H9 (cell line): Measurements from ENCODE around the gene KCNIP3. TPM values are rescaled to one million over a fixed set of nuclear protein-coding genes. Genes with fewer than 3 reads are reported as not detected.

Experiments used
- DNase-seq: peaks from one replicate; pipeline ENCODE4 v3.0.0-alpha.2; 2017
- H2AFZ ChIP-seq: one replicate; pipeline ENCODE4 v1.6.1; 2013; ENCODE audit warnings: mild to moderate bottlenecking, low read length, control low read depth, moderate library complexity
- H2AK5ac ChIP-seq: 2 replicates; pipeline ENCODE4 v1.6.1; 2013; ENCODE audit warnings: low read length, control low read depth, mixed read lengths; ENCODE audit not compliant: insufficient read length
- H2BK120ac ChIP-seq: one replicate; pipeline ENCODE4 v1.6.1; 2013; ENCODE audit warnings: low read depth, mild to moderate bottlenecking, low read length, control low read depth, inconsistent platforms; ENCODE audit not compliant: poor library complexity, severe bottlenecking
- H2BK12ac ChIP-seq: 2 replicates; pipeline ENCODE4 v1.6.1; 2013; ENCODE audit warnings: low read length, control low read depth, mixed read lengths, low read depth; ENCODE audit not compliant: insufficient read length
- H2BK15ac ChIP-seq: 2 replicates; pipeline ENCODE4 v1.6.1; 2013; ENCODE audit warnings: low read depth, low read length, control low read depth
- H2BK20ac ChIP-seq: one replicate; pipeline ENCODE4 v1.6.1; 2013; ENCODE audit warnings: low read depth, mild to moderate bottlenecking, low read length, control low read depth, inconsistent platforms; ENCODE audit not compliant: poor library complexity, severe bottlenecking
- H2BK5ac ChIP-seq: 2 replicates; pipeline ENCODE4 v1.6.1; 2013; ENCODE audit warnings: low read length, control low read depth, mixed read lengths; ENCODE audit not compliant: insufficient read length
- H3K14ac ChIP-seq: 2 replicates; pipeline ENCODE4 v1.6.1; 2013; ENCODE audit warnings: low read length, control low read depth; ENCODE audit not compliant: insufficient read depth
- H3K18ac ChIP-seq: 2 replicates; pipeline ENCODE4 v1.6.1; 2013; ENCODE audit warnings: low read depth, mild to moderate bottlenecking, mixed read lengths, low read length, control low read depth; ENCODE audit not compliant: insufficient read length
- H3K23ac ChIP-seq: 2 replicates; pipeline ENCODE4 v1.6.1; 2013; ENCODE audit warnings: low read length, control low read depth, mixed read lengths, low read depth; ENCODE audit not compliant: insufficient read length
- H3K23me2 ChIP-seq: 2 replicates; pipeline ENCODE4 v1.6.1; 2013; ENCODE audit warnings: low read depth, mild to moderate bottlenecking, mixed read lengths, low read length, control low read depth; ENCODE audit not compliant: insufficient read length, poor library complexity, severe bottlenecking
- H3K27ac ChIP-seq: 2 replicates; pipeline ENCODE4 v1.5.1; 2013; ENCODE audit warnings: low read length, control low read depth, mixed read lengths, low read depth; ENCODE audit not compliant: insufficient read length
- H3K27me3 ChIP-seq: 2 replicates; pipeline ENCODE4 v1.6.1; 2013; ENCODE audit warnings: low read length, control low read depth, inconsistent platforms; ENCODE audit not compliant: insufficient read depth
- H3K4ac ChIP-seq: 2 replicates; pipeline ENCODE4 v1.6.1; 2013; ENCODE audit warnings: low read depth, mild to moderate bottlenecking, control low read depth, inconsistent platforms, low read length, moderate library complexity
- H3K4me1 ChIP-seq: 2 replicates; pipeline ENCODE4 v1.6.1; 2013; ENCODE audit warnings: low read length, control low read depth, inconsistent platforms; ENCODE audit not compliant: insufficient read depth
- H3K4me2 ChIP-seq: 2 replicates; pipeline ENCODE4 v1.6.1; 2013; ENCODE audit warnings: low read length, control low read depth, mixed read lengths; ENCODE audit not compliant: insufficient read length, insufficient read depth
- H3K56ac ChIP-seq: 2 replicates; pipeline ENCODE4 v1.6.1; 2013; ENCODE audit warnings: low read depth, mild to moderate bottlenecking, mixed read lengths, low read length, control low read depth; ENCODE audit not compliant: insufficient read length
- H3K79me1 ChIP-seq: 2 replicates; pipeline ENCODE4 v1.6.1; 2013; ENCODE audit warnings: low read depth, mild to moderate bottlenecking, moderate library complexity, low read length, control low read depth, inconsistent platforms; ENCODE audit not compliant: insufficient read depth, poor library complexity, severe bottlenecking
- H3K79me2 ChIP-seq: 2 replicates; pipeline ENCODE4 v1.6.1; 2013; ENCODE audit warnings: low read length, control low read depth, inconsistent platforms; ENCODE audit not compliant: insufficient read depth
- H3K9ac ChIP-seq: 2 replicates; pipeline ENCODE4 v1.6.1; 2013; ENCODE audit warnings: low read length, control low read depth, mixed read lengths; ENCODE audit not compliant: insufficient read length; ENCODE audit errors: extremely low read depth
- H3K9me3 ChIP-seq: one replicate; pipeline ENCODE4 v1.6.1; 2013; ENCODE audit warnings: low read depth, low read length, inconsistent platforms; ENCODE audit not compliant: control insufficient read depth
- H3T11ph ChIP-seq: one replicate; pipeline ENCODE4 v1.6.1; 2013; ENCODE audit warnings: mild to moderate bottlenecking, low read length, control low read depth, inconsistent platforms
- H4K20me1 ChIP-seq: one replicate; pipeline ENCODE4 v1.6.1; 2013; ENCODE audit not compliant: control insufficient read depth, insufficient read length, insufficient read depth
- H4K5ac ChIP-seq: 2 replicates; pipeline ENCODE4 v1.6.1; 2013; ENCODE audit warnings: low read depth, mild to moderate bottlenecking, mixed read lengths, low read length, control low read depth; ENCODE audit not compliant: insufficient read length
- H4K8ac ChIP-seq: replicated peaks from 2 replicates; pipeline ENCODE4 v1.6.1; 2013; ENCODE audit warnings: low read length, control low read depth, mixed read lengths, low read depth; ENCODE audit not compliant: insufficient read length
- H4K91ac ChIP-seq: 2 replicates; pipeline ENCODE4 v1.6.1; 2013; ENCODE audit warnings: low read depth, mild to moderate bottlenecking, moderate library complexity, mixed read lengths, low read length, control low read depth; ENCODE audit not compliant: insufficient read length
- H3K27ac Mint-ChIP-seq, 3 experiments: 2 replicates in 2 of 3; 3 replicates in 1 of 3; pipeline ENCODE4 v1.8.0; 2020 to 2021; ENCODE audit warnings: mixed read lengths in 3 of 3, mild to moderate bottlenecking in 1 of 3, moderate library complexity in 1 of 3
- H3K27me3 Mint-ChIP-seq: 2 replicates; pipeline ENCODE4 v1.8.0; 2021; ENCODE audit warnings: low read depth, mild to moderate bottlenecking, moderate library complexity, mixed read lengths
- H3K36me3 Mint-ChIP-seq, 3 experiments: 2 replicates in 2 of 3; 3 replicates in 1 of 3; pipeline ENCODE4 v1.8.0; 2020 to 2021; ENCODE audit warnings: low read depth in 3 of 3, mixed read lengths in 3 of 3; ENCODE audit not compliant: insufficient read depth in 1 of 3
- H3K4me1 Mint-ChIP-seq, 2 experiments: 2 replicates each; pipeline ENCODE4 v1.8.0; 2020; ENCODE audit warnings: mixed read lengths in 2 of 2
- H3K4me3 Mint-ChIP-seq, 2 experiments: 2 replicates in 1 of 2; 3 replicates in 1 of 2; pipeline ENCODE4 v1.8.0; 2020 to 2021; ENCODE audit warnings: mild to moderate bottlenecking in 2 of 2, mixed read lengths in 2 of 2, moderate library complexity in 1 of 2
- H3K9me3 Mint-ChIP-seq, 2 experiments: 2 replicates in 1 of 2; 3 replicates in 1 of 2; pipeline ENCODE4 v1.8.0; 2020; ENCODE audit warnings: mild to moderate bottlenecking in 2 of 2, mixed read lengths in 2 of 2, moderate library complexity in 1 of 2
- WGBS: extraction: QIAGEN DNeasy Blood & Tissue Kit; methylation state at CpG from one replicate; pipeline ENCODE4 v1.1.7; 2013; ENCODE audit warnings: missing lambda C conversion rate, low lambda C conversion rate, mixed read lengths; ENCODE audit not compliant: insufficient read length; ENCODE audit errors: extremely low coverage; 5-methylcytosine and 5-hydroxymethylcytosine counted together
- total RNA-seq: library from RNA; stranded (reverse); gene quantifications from 2 replicates; pipeline ENCODE4 v1.2.1, GENCODE V29; 2021
- TF ChIP-seq, protein P1 (sequence below): fragments of 200-600 bp; sonication (generic); conservative IDR thresholded peaks from 3 replicates; pipeline ENCODE4 v1.8.0; 2021; ENCODE audit warnings: antibody characterized with exemption, mild to moderate bottlenecking

KCNIP3 gene
- total RNA-seq, 1 experiment from 2014 or later: 1.5 TPM

DNA sequence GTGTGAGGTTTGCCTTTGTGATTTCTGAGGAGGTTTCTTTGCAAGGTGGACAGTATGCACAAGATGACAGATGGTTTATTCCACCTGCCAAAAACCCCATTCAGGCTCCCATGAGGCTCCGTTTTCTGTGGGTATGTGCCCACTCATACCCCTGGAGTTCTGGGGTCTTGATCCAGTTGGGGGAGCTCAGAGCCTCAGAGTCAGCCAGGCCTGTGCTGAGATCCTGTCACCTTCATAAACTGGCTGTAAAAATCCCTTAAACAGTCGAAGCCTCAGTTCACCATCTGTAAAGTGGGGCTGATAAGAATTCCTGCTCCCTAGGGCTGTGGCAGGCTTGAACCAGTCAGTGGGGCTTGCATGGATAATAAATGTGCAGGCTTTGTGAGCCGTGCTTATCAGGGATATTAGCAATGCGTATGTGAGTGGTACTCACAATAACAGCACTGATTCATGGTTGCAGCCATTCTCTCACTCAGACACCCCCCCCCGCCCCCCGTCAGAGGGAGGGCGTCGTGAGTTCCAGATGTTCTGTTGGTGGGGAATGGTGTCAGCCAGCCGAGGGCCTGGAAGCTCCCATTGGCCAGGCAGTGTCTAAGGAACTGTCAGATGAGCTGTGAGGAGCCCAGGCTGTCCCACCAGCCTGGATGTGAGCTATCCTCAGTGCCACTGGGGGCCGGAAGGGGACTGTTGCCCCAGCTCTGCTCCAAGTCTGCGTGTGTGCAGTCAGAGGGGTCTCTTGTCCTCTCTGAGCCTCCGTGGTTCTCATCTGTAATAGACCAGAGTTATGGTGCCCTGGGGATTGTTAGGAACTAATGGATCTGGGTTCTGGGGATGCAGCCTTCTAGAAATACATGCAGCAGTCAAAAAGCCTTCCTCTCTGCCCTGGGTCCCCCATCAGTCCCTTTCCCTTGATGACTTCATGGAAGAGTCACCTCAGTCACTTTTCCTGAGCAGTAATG lies 51.7 kb downstream of the KCNIP3 start:
- H2BK20ac ChIP-seq: no peak overlapping the region
- H4K91ac ChIP-seq: no peak overlapping the region
- peaks cover 16% of the 10 kb centered on the region; the same call in 1 of the 2 replicates for H3K27me3 ChIP-seq
- TF ChIP-seq, protein P1, sequence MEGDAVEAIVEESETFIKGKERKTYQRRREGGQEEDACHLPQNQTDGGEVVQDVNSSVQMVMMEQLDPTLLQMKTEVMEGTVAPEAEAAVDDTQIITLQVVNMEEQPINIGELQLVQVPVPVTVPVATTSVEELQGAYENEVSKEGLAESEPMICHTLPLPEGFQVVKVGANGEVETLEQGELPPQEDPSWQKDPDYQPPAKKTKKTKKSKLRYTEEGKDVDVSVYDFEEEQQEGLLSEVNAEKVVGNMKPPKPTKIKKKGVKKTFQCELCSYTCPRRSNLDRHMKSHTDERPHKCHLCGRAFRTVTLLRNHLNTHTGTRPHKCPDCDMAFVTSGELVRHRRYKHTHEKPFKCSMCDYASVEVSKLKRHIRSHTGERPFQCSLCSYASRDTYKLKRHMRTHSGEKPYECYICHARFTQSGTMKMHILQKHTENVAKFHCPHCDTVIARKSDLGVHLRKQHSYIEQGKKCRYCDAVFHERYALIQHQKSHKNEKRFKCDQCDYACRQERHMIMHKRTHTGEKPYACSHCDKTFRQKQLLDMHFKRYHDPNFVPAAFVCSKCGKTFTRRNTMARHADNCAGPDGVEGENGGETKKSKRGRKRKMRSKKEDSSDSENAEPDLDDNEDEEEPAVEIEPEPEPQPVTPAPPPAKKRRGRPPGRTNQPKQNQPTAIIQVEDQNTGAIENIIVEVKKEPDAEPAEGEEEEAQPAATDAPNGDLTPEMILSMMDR: no peak
- no peak overlapping the region for H3K27ac ChIP-seq
- no peaks in the 10 kb centered on the region for H3K4me1 Mint-ChIP-seq
- H3K18ac ChIP-seq: no peak overlapping the region
- H3K79me1 ChIP-seq: no peaks in the 10 kb centered on the region
- no peak overlapping the region for H3K4me3 Mint-ChIP-seq
- no peak overlapping the region for H2BK15ac ChIP-seq
- H3K9me3 ChIP-seq: no peaks in the 10 kb centered on the region
- H3K56ac ChIP-seq: no peak overlapping the region
- H2BK5ac ChIP-seq: no peak overlapping the region
- H3K4me2 ChIP-seq: no peak overlapping the region
- peak; percentile 25 for DNase-seq
- H3K23me2 ChIP-seq: peaks cover 7% of the 10 kb centered on the region
- no peak overlapping the region for H2BK120ac ChIP-seq
- H4K8ac ChIP-seq: no peak overlapping the region
- no peaks in the 10 kb centered on the region for H3K79me2 ChIP-seq
- H3K14ac ChIP-seq: no peak overlapping the region
- H2AK5ac ChIP-seq: no peak overlapping the region
- no peaks in the 10 kb centered on the region for H3K4me1 ChIP-seq
- H4K5ac ChIP-seq: no peak overlapping the region
- no CpG with 5 or more reads among the region's 12 CpGs for WGBS
- H3K23ac ChIP-seq: no peak overlapping the region
- no peaks in the 10 kb centered on the region for H3K9me3 Mint-ChIP-seq
- no peak overlapping the region for H3K27ac Mint-ChIP-seq
- H3K36me3 Mint-ChIP-seq: no peaks in the 10 kb centered on the region
- H3T11ph ChIP-seq: no peak overlapping the region
- H4K20me1 ChIP-seq: no peaks in the 10 kb centered on the region
- H3K9ac ChIP-seq: no peak overlapping the region
- H2BK12ac ChIP-seq: no peak overlapping the region
- no peak overlapping the region for H3K4ac ChIP-seq
- H3K27me3 Mint-ChIP-seq: peaks cover 62% of the 10 kb centered on the region
- H2AFZ ChIP-seq: no peak overlapping the region
